Stimulated activated CD4-positive, alpha-beta T cell treated with anti-CD3 and anti-CD28 coated beads, Interleukin-4, amount 100 ng/mL, for 4 hours (primary cell): Measurements from ENCODE around the gene CDK5.
"Not testable (repeated sequence)": the region's sequence is repeated elsewhere in the genome, so short reads cannot be mapped to it uniquely, and the experiment has no call there.

ENCODE experiments used
- DNase-seq, 2 experiments: peaks; one replicate each; pipeline ENCODE4 v3.0.0-alpha.2; 2020

Gene CDK5

DNA sequence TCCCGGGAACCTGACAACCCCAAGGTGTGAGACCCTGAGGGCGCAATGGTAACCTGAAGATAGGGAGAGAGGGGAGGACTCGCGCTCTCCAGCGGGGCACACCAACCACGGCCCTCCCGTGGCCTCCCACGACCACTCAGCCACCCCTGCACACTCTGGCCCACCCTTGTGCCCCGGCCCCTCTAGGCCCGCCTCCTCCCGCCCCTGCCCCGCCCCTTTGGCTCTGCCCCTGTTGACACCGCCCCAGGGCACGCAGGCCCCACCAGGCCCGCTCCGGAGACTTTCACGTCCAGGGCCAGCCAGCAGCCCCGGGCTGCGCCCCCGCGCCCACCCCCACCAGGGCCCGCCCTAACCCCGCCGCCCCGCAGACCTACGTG is 44.4 kb downstream of the CDK5 start:
- no peak for DNase-seq

DNA sequence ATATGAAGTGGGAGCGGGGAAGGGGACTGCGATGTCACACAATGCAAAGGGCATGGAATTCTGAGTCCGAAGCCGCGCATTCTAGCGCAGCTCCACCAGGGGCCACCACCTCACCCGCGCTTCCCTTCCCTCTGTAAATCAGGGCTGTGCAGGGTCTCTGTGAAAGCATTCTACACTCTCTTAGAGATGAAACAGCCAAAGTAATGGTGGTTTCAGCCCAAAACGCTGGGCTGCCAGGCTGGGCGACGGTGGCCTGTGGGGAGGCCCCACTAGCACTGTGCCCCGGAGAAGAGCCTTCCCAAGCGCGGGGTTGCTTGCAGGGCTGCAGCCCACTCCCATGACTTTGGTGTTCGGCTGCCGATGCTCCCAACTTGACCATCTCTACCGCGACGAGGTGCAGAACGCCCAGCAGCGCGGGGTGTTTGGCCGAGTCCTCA is 44.8 kb downstream of the CDK5 start:
- DNase-seq = no peak

DNA sequence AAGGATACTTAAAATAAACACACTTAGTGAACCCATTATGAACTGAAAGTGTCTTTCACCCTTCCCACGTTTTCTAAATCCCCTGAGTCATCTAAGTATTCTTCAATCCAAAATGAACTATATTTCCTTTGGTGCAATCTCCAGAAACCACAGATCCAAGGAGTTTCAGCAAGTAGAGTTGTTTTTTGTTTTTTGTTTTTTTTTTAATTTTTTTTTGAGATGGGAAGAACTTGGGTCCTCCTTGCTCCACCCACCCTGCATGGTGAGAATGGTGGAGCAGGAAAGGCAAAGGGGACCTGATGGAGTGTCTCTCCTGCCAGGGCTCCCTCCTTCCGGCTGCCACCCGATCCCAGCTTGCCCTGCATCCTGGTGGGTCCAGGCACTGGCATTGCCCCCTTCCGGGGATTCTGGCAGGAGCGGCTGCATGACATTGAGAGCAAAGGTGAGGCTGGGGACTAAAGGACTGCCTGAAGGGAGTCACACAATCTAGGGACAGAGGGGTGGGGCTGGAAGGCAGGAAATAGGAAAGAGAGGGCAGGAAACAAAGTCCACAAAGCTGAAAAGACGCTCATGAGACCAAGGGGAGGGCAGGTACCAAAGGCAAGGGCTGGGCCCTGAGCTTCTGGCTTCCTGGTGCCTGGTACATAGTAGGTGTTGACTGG is 45.5 kb downstream of the CDK5 start:
- DNase-seq = no peak

DNA sequence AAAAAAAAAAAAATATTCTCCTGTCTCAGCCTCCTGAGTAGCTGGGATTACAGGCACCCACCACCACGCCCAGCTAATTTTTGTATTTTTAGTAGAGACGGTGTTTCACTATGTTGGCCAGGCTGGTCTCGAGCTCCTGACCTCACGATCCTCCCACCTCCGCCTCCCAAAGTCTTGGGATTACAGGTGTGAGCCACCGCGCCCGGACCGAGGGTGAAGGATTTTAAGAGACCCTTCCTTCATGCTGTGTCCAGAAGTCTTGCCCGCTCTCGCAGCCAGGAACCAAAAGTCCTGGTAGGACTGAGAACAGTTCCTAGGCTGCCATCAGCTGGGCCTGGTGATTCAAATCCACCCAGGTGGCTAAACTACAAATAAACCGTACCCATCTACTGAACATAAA is 46.1 kb downstream of the CDK5 start:
- not testable (repeated sequence) for DNase-seq

DNA sequence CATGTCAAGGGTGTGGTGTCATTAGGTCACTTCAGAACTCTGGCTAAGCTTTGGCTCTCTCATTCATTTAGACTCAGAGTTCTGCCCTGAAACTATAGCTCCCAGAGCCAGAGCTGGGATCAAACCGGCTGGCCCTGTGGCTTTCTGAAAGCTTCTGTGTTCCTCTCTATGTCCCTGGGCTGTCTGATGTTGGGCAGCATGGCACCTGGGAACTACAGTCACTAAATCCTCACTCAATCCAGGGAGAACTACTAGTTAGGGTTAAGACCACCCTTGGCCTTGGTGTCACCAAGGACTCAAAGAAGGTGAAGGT is 46.6 kb downstream of the CDK5 start:
- DNase-seq = no peak

DNA sequence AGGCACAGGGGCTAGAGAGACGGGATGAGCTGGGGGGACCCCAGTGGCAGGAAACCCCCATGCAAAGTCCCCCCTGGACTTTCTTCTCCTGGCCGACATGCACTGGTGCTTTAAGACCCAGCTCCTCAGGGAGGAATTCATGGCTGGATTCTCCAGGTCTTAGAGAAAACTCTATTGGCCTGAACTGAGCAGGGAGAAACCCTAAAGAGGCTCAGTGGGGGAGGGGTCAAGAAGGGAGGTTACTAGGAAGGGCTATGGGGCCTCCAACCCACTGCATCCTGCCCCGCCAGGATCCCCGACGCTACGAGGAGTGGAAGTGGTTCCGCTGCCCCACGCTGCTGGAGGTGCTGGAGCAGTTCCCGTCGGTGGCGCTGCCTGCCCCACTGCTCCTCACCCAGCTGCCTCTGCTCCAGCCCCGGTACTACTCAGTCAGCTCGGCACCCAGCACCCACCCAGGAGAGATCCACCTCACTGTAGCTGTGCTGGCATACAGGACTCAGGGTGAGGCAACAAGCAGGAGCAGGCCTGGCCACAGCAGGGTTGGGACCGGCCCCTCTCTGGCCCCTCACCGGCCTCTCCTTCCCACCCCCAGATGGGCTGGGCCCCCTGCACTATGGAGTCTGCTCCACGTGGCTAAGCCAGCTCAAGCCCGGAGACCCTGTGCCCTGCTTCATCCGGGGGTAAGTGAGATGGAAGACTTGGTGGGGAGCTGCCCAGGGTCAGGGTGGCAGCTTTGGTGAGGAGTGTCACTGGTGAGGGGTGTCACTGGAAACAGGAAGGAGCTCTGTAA is 47.2 kb downstream of the CDK5 start:
- no peak for DNase-seq

DNA sequence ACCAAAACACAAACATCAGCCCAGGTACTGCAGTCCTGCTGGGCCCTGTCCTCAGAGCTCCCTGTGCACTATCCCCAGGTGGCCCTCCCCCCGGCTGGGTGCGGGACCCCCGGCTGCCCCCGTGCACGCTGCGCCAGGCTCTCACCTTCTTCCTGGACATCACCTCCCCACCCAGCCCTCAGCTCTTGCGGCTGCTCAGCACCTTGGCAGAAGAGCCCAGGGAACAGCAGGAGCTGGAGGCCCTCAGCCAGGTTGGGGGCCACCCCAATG is 47.7 kb downstream of the CDK5 start:
- no peak for DNase-seq

DNA sequence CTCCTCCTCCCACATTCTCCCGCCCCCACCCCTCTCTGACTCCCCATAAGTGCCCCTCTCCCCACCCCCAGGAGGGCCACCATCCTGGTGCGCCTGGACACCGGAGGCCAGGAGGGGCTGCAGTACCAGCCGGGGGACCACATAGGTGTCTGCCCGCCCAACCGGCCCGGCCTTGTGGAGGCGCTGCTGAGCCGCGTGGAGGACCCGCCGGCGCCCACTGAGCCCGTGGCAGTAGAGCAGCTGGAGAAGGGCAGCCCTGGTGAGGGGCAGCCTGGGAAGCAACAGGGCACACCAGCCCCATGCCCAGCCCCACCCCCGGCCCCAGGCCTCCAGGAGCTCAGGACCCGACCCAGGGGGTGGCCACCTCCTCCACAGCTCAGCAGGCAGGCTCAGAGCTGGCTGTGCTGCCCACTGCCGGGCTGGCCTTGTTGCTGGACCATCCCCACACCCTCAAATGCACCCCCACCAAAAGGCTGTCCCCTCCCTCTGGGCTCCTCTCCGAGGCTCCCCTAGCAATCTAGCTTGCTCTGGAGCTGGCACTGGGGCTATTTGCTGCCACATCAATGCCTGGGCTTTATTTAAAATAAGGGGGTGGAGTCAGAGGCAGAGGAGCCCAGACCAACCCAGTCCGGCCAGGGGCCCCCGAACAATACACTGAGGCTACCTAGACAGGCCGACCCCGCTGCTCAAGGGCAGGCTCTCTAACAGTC is 48.2 kb downstream of the CDK5 start:
- DNase-seq = no peak

DNA sequence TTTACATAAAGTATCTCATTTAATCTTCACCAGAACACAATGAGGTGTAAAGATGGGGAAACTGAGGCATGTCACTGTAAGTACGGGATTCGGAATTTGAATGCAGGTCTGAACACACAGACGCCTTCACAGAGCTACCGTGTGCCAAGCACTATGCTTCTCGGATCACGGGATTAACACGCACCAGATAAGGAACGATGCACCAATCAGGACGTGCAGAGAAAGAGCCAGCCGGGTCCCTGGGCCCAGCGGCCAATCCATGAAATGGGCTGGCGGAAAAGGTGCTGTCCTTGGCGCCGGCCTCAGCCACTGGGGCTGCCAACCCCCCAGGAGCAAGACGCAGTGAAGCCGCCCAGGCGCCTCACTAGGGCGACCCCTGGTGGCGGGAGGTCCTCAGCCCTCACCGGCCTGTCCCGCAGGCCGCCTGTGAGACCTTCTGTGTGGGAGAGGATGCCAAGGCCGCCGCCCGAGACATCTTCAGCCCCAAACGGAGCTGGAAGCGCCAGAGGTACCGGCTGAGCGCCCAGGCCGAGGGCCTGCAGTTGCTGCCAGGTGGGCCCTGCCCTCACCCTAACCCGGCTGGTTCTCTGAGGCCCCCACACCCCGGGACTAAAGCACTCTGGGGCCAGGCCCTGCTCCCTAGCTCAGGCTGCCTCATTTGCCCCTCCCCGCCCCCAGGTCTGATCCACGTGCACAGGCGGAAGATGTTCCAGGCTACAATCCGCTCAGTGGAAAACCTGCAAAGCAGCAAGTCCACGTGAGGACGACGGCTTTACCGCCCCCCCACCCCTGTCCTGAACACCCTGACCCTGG is 49.0 kb downstream of the CDK5 start:
- DNase-seq = peak; percentile 66 to 85

DNA sequence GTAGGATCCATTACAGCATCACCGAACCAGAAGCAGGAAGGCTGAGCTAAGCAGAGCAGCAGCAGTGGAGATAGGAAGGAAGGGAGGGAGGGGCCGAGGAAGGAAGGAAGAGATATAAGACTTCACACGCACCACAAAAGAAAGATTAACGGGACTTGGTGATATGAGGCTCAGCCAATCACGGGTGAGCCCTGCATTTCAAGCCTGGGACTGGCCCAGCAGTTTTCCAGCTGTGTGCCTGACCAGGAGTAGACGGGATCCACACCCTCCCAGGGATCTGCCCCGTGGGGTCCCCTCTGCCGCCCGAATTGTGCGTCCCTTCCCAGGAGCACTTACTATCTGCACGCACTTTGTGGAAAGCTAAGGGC is 49.6 kb downstream of the CDK5 start:
- DNase-seq = no peak

DNA sequence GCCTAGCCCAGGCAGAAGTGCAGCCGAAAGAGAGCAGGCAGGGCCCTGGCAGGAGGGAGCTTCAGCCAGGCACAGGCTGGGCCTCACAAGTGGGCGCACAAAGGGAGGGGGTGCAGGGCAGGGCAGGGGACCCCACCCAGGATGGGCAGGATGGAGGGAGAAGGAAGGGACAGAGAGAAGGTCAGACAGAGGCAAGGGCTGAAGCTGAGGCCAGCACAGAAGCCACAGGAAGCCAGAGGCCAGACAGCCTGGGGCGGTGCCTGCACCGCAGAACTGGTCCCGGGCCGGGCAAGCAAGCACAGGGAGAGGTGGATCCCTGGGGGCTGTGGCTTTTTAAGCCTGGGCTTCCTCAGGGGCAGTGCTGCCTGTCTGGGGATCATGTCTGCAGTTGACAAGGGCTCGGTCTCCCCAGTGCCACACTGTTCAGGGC is 50.2 kb downstream of the CDK5 start:
- no peak for DNase-seq

DNA sequence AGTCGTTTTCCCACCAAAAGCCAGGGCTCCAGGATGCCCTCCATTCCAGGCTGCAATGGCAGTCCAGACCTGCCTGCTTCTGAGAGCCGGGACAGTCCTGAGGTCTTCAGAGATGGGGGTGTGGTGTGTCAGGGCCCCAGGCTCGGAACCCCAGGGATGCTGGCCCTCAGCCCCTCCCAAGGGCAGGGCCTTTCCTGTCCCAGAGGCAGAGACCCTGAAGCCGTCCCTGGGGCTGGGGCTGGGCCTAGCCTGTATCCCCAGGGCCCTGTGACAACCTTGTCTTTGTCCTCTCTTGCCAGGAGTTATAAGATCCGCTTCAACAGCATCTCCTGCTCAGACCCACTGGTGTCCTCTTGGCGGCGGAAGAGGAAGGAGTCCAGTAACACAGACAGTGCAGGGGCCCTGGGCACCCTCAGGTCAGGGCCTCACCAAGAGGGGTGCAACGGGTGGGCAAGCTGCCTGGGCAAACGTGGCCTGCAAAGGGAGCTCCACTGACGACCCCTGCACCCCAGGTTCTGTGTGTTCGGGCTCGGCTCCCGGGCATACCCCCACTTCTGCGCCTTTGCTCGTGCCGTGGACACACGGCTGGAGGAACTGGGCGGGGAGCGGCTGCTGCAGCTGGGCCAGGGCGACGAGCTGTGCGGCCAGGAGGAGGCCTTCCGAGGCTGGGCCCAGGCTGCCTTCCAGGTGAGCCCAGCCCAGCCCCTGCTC is 51.0 kb downstream of the CDK5 start:
- no peak for DNase-seq

DNA sequence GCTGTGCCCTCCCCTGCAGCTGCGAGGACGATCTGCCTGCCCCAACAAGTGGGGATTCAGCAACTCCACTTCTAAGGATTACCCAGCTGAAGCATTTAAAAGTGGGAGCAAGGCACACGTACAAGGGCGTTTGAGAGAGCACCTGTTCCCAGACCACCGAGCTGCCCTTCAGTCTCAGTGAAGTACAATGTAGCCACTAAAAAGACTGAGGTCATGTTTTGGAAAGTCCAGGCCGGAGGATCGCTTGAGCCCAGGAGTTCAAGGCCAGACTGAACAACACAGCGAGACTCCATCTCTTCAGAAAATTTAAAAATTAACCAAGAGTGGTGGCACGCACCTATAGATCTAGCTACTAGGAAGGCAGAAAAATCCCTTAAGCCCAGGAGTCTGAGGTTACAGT is 52.1 kb downstream of the CDK5 start:
- no peak for DNase-seq
